Endothelial cell of umbilical vein (primary cell): ENCODE data around the gene HS6ST2. TPM values are rescaled to one million over a fixed set of nuclear protein-coding genes. Genes with fewer than 3 reads are reported as not detected.

Experiments used
- BruUV-seq: library from RNA; stranded (reverse); fragments of 400-500 nt; replicated peaks from 2 replicates; lab custom pipeline; 2021; lab: Mats Ljungman, UMichigan
- CTCF ChIA-PET: fragments of 300-600, 350-600 bp; sonication (Branson Sonifier 250); formaldehyde crosslinking; loops from one replicate; lab custom pipeline; 2021; ENCODE audit warnings: antibody characterized with exemption, inconsistent platforms; lab: Charles Lee
- POLR2A ChIA-PET: fragments of 300-600, 350-600 bp; sonication (Branson Sonifier 250); formaldehyde crosslinking; loops from one replicate; lab custom pipeline; 2021; ENCODE audit warnings: antibody characterized with exemption, inconsistent platforms; lab: Charles Lee
- DNase-seq: peaks from one replicate; pipeline ENCODE4 v3.0.0-alpha.2; 2011; ENCODE audit warnings: low read depth, low spot score
- FAIRE-seq: peaks from 2 replicates; lab custom pipeline; 2011; peaks lifted over from hg19 to GRCh38; lab: Jason Lieb, UNC
- H2AFZ ChIP-seq: 2 replicates; pipeline ENCODE4 v1.6.0; 2012; ENCODE audit warnings: low read depth, low read length, control low read depth, inconsistent platforms
- H3K27ac ChIP-seq: 2 replicates; pipeline ENCODE4 v1.5.1; 2011; ENCODE audit warnings: low read depth, mild to moderate bottlenecking, control low read depth, low read length, moderate library complexity; ENCODE audit not compliant: insufficient read depth
- H3K27me3 ChIP-seq, 2 experiments: 2 replicates each; pipeline versions ENCODE4 v1.6.0 to v1.6.1; 2011; ENCODE audit warnings: low read length in 2 of 2, mixed read lengths in 1 of 2; ENCODE audit not compliant: control insufficient read depth in 2 of 2, insufficient read depth in 2 of 2
- H3K36me3 ChIP-seq, 2 experiments: 2 replicates in 1 of 2; 3 replicates in 1 of 2; pipeline ENCODE4 v1.5.1; 2011; ENCODE audit warnings: low read length in 2 of 2, mild to moderate bottlenecking in 1 of 2, moderate library complexity in 1 of 2; ENCODE audit not compliant: control insufficient read depth in 2 of 2, insufficient read depth in 2 of 2; ENCODE audit errors: extremely low read depth in 1 of 2
- H3K4me1 ChIP-seq: 3 replicates; pipeline ENCODE4 v1.5.1; 2011; ENCODE audit warnings: mild to moderate bottlenecking, low read length; ENCODE audit not compliant: control insufficient read depth, insufficient read depth; ENCODE audit errors: extremely low read depth
- H3K4me2 ChIP-seq: 2 replicates; pipeline ENCODE4 v1.6.1; 2011; ENCODE audit warnings: low read length, control low read depth, mixed read lengths; ENCODE audit not compliant: insufficient read depth
- H3K4me3 ChIP-seq, 3 experiments: fragments of 200-600 bp in 1 of 3; sonication (generic), shearing (Covaris generic) in 1 of 3; replicated peaks in 1 of 3; 2 replicates each; pipeline ENCODE4 v1.5.1; 2011 to 2016; ENCODE audit warnings: control low read depth in 3 of 3, low read length in 3 of 3, mild to moderate bottlenecking in 2 of 3, inconsistent platforms in 1 of 3, low read depth in 1 of 3, moderate library complexity in 1 of 3; ENCODE audit not compliant: insufficient read depth in 1 of 3
- H3K79me2 ChIP-seq: 2 replicates; pipeline ENCODE4 v1.6.0; 2012; ENCODE audit warnings: low read length, inconsistent platforms; ENCODE audit not compliant: control insufficient read depth, insufficient read depth
- H3K9ac ChIP-seq: replicated peaks from 2 replicates; pipeline ENCODE3; 2011; ENCODE audit warnings: low read length, control low read depth; ENCODE audit not compliant: insufficient read depth; ENCODE audit errors: extremely low read depth
- H3K9me1 ChIP-seq: replicated peaks from 3 replicates; pipeline ENCODE4 v1.6.0; 2011; ENCODE audit warnings: mild to moderate bottlenecking, low read length; ENCODE audit not compliant: control insufficient read depth, insufficient read depth; ENCODE audit errors: extremely low read depth
- H3K9me3 ChIP-seq: replicated peaks from 2 replicates; pipeline ENCODE4 v1.5.1; 2012; ENCODE audit warnings: low read length, inconsistent platforms; ENCODE audit not compliant: control insufficient read depth, insufficient read depth
- H4K20me1 ChIP-seq: replicated peaks from 2 replicates; pipeline ENCODE3; 2011; ENCODE audit warnings: mild to moderate bottlenecking, low read length; ENCODE audit not compliant: control insufficient read depth, insufficient read depth; ENCODE audit errors: extremely low read depth
- CTCF ChIP-seq, 2 donors: IDR thresholded peaks; 1 replicate in 1 of 2; 2 replicates in 1 of 2; pipeline ENCODE4 v1.5.1; 2011; ENCODE audit warnings: low read length in 2 of 2, mild to moderate bottlenecking in 2 of 2, moderate library complexity in 2 of 2, control low read depth in 1 of 2, inconsistent platforms in 1 of 2, low read depth in 1 of 2; ENCODE audit not compliant: insufficient read depth in 1 of 2; ENCODE audit errors: extremely low read depth in 1 of 2
- EZH2 ChIP-seq: IDR thresholded peaks from 2 replicates; pipeline ENCODE4 v1.6.1; 2012; ENCODE audit warnings: borderline replicate concordance, low read depth, mild to moderate bottlenecking, moderate library complexity, low read length, inconsistent platforms; ENCODE audit not compliant: severe bottlenecking
- FOS ChIP-seq: IDR thresholded peaks from 2 replicates; pipeline ENCODE4 v1.6.1; 2011; ENCODE audit warnings: mild to moderate bottlenecking, low read length, moderate library complexity, borderline replicate concordance; ENCODE audit not compliant: insufficient read depth
- GATA2 ChIP-seq: IDR thresholded peaks from 2 replicates; pipeline ENCODE4 v1.7.0; 2011; ENCODE audit warnings: low read depth, mild to moderate bottlenecking, moderate library complexity, mixed read lengths, low read length; ENCODE audit not compliant: insufficient read length, insufficient read depth
- JUN ChIP-seq: IDR thresholded peaks from 2 replicates; pipeline ENCODE4 v1.6.1; 2011; ENCODE audit warnings: borderline replicate concordance, low read depth; ENCODE audit not compliant: insufficient read length, insufficient read depth
- MYC ChIP-seq: IDR thresholded peaks from one replicate; pipeline ENCODE4 v1.6.1; 2011; ENCODE audit warnings: mild to moderate bottlenecking, low read depth, low read length
- POLR2A ChIP-seq: IDR thresholded peaks from 2 replicates; pipeline ENCODE4 v1.6.1; 2012; ENCODE audit warnings: low read depth, mild to moderate bottlenecking, control low read depth, low read length
- POLR2AphosphoS5 ChIP-seq: IDR thresholded peaks from 2 replicates; pipeline ENCODE4 v1.6.1; 2012; ENCODE audit warnings: low read depth, mild to moderate bottlenecking, control low read depth, low read length, moderate library complexity; ENCODE audit not compliant: insufficient read depth
- dilution Hi-C: fragments of 300-500 bp; cut with MboI; formaldehyde crosslinking; loops from one replicate; pipeline ENCODE4 v1.15.0; 2019; ENCODE audit warnings: low sequenced_read_pairs; ENCODE audit not compliant: extremely low pct_ligation_motif_present
- intact Hi-C: fragments of 100-400 bp; cut with micrococcal nuclease; formaldehyde crosslinking; loops from one replicate; pipeline ENCODE4 v1.10.0; 2022
- polyA plus RNA-seq, 4 experiments: library from polyadenylated mRNA; depleted of rRNA in 3 of 4; stranded (reverse) in 3 of 4; unstranded in 1 of 4; fragments of >200 nt; gene quantifications; 2 replicates each; pipeline versions ENCODE4 v1.2.1 to v1.2.3, GENCODE V29; 2011 to 2012; ENCODE audit warnings: missing spikeins in 1 of 4
- total RNA-seq: library from RNA; stranded (reverse); gene quantifications from 2 replicates; pipeline ENCODE4 v1.2.3, GENCODE V29; 2021
- TF ChIP-seq, protein P1 (sequence below): IDR thresholded peaks from 2 replicates; pipeline ENCODE4 v1.6.1; 2011; ENCODE audit not compliant: insufficient read depth, insufficient read length

Gene HS6ST2
- total and polyA plus RNA-seq, 2 donors (not counting 3 experiments of a cell fraction or from before 2014, with no cell fraction given): 0.49 to 0.84 TPM

DNA sequence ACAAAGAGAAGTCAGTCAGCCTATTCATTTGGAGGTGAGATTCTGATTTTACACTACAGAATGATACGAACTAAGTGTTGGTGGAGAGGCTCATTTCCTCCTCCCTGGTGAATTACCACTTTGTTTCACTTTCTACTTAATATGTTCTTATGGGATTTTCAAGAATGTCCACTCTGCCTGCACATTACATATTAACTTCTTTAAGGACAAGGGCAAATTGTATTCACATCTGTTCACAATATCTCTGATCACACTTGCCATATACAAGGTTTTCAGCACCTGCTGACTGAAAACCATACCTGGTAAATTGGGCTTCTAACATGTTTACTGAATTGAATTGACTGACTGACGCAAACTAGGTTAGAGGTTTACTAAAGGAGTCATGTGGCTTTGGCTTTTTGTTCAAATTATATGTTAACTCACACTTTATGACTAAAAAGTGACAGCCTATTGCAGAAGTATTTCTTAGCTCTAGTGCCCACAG lies 281.2 kb downstream of the HS6ST2 start:
- no peak overlapping the region for H3K4me2 ChIP-seq
- CTCF ChIA-PET: interaction anchor here (1.1 kb wide), 1 partner anchor 993 kb away, joined by 3 read pairs; no protein-coding TSS in a partner anchor
- H3K79me2 ChIP-seq: no peaks in the 10 kb centered on the region
- H3K27me3 ChIP-seq: no peaks in the 10 kb centered on the region
- H3K9ac ChIP-seq: no peak overlapping the region
- intact Hi-C loops: no loop called here
- H3K9me1 ChIP-seq: no peaks in the 10 kb centered on the region
- no peak for DNase-seq
- no peak for FAIRE-seq
- H3K36me3 ChIP-seq: no peaks in the 10 kb centered on the region
- BruUV-seq: no TSS peak
- no peaks in the 10 kb centered on the region for H3K9me3 ChIP-seq
- dilution Hi-C loops: no loop called here
- TF ChIP-seq, protein P1, sequence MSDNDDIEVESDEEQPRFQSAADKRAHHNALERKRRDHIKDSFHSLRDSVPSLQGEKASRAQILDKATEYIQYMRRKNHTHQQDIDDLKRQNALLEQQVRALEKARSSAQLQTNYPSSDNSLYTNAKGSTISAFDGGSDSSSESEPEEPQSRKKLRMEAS: no peak
- TF ChIP-seq FOS (no peak), CTCF (IDR thresholded peaks at IDR 0.05; ENCODE audit: extremely low read depth in 1 of 2, insufficient read depth in 1 of 2, low read depth in 1 of 2, low read length in 2 of 2) (no peak), JUN (no peak), POLR2A (no peak), GATA2 (no peak), EZH2 (no peak), POLR2AphosphoS5 (no peak), MYC (no peak)
- no peak overlapping the region for H2AFZ ChIP-seq
- H3K4me3 ChIP-seq: no peak overlapping the region
- no peaks in the 10 kb centered on the region for H3K4me1 ChIP-seq
- POLR2A ChIA-PET: no interaction called here
- no peaks in the 10 kb centered on the region for H4K20me1 ChIP-seq
- H3K27ac ChIP-seq: no peak overlapping the region
